H7 (cell line): Measurements from ENCODE around the gene SLC26A9. TPM values are rescaled to one million over a fixed set of nuclear protein-coding genes. Genes with fewer than 3 reads are reported as not detected.
A peak's percentile ranks its signal among the peaks of the same experiment; 100 is the strongest.
"Not testable (repeated sequence)": the region's sequence is repeated elsewhere in the genome, so short reads cannot be mapped to it uniquely, and the experiment has no call there.

Experiments
- DNase-seq: peaks from one replicate; pipeline ENCODE4 v3.0.0; 2012
- H3K27me3 ChIP-seq: 2 replicates; pipeline ENCODE4 v1.6.0; 2011; ENCODE audit warnings: mild to moderate bottlenecking, low read length; ENCODE audit not compliant: control insufficient read depth, insufficient read depth
- H3K36me3 ChIP-seq: replicated peaks from 2 replicates; pipeline ENCODE4 v1.5.1; 2011; ENCODE audit warnings: low read length; ENCODE audit not compliant: control insufficient read depth, insufficient read depth
- H3K4me3 ChIP-seq: 2 replicates; pipeline ENCODE4 v1.5.1; 2011; ENCODE audit warnings: low read depth, mild to moderate bottlenecking, control low read depth, low read length, moderate library complexity; ENCODE audit not compliant: insufficient read depth
- total RNA-seq: library from RNA; depleted of rRNA; stranded (reverse); fragments of >200 nt; shearing (Covaris generic); gene quantifications from 2 replicates; pipeline ENCODE4 v1.2.3, GENCODE V29; 2014

The SLC26A9 gene
- total RNA-seq, 1 experiment from 2014 or later: not detected

DNA sequence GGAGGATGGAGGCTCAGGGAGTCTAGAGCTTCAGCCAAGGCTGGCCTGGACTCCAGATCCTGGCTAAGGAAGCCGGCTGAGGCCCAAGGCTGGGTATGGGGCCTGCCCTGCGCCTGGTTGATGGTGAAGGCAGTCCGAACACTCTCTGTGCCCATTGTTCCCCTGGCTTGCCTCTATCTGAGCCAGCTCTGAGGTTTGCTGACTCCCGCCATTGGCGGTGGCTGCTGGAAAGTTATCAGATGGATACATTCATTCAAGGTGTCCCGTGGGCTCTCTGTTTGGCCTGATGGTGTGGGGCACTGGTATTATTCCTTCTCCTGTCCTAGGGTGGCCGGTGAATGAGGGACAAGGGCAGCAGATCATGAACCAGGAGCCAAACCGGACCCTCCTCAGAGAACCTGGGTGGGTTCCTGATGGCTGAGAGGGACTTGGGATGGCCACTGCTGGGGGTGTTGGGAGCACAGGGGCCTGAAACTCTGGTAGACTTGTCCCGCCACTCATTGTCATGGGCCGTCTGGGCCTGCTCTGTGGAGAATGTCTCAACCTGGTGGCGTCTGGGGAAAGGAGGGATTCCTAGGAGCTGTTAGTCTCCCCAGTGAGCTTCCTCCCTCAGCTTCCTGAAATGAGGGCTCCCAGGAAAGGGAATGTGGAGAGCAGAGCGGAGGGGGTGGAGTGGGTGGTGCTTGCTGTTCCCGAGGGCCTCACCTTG lies 22.2 kb downstream of the SLC26A9 start:
- DNase-seq: no peak
- H3K27me3 ChIP-seq: no peaks in the 10 kb centered on the region; the same call in 1 of the 2 replicates
- no peaks in the 10 kb centered on the region for H3K36me3 ChIP-seq
- no peak overlapping the region for H3K4me3 ChIP-seq

DNA sequence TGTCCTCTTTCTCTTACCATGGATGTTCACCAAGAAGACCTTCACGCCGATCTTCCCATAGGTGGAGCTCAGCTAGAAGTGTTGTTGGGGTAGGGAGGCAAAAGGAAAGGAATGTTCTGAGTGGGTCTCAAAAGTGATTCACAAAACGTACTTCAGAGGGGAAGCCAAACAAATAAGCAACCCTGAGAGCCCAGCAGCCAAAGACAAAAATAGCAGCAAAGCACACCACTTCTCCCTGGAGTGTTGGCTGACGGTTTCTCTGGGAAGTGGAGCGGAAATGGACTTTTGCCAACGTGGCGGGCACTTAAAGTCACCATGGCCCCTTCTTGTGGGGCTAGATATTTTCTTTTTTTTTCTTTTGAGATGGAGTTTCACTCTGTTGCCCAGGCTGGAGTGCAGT lies 23.1 kb downstream of the SLC26A9 start:
- H3K36me3 ChIP-seq: no peaks in the 10 kb centered on the region
- peak; percentile 2 for DNase-seq
- H3K4me3 ChIP-seq: no peak overlapping the region
- H3K27me3 ChIP-seq: no peaks in the 10 kb centered on the region; the same call in 1 of the 2 replicates

DNA sequence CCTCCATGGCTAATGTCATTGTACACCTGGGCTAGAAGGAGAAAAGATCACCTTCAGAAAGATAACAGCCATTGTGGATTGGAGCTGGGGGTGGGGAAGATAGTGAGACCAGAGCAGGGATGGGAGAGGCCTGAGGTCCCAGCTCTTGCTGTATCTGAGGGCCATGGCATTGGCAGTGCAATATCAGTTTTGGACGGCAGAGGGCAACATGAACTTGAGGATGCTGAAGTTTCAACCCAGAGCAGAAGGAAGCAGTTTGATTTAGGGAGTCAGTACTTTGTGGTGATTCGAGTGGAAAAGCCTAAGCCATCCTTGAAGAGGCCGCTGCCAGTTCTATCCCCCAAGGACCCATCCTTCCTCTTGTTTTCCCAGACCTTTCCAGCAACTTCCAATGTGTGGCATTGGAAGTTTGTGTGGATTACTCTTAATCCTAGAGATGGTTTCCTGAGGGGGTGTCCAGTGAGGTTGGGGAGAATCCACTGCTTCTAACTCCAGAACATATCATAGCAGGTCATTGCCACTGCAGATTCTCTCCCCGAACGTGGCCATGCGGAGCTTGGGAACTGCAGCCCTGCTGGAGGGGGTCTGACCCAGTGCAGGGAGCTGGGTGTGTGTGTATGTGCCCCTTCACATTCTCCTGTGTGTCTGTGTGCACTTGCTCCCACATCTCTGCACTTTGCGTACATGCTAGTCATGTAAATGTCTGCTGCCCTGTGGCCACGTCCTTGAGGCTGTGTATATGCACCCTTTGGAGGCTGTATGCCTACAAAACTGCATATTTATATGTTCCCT lies 24.1 kb downstream of the SLC26A9 start:
- Histone ChIP-seq H3K27me3 (no peaks in the 10 kb centered on the region; the same call in 1 of the 2 replicates), H3K4me3 (no peak overlapping the region), H3K36me3 (no peaks in the 10 kb centered on the region)
- DNase-seq: peak; percentile 87

DNA sequence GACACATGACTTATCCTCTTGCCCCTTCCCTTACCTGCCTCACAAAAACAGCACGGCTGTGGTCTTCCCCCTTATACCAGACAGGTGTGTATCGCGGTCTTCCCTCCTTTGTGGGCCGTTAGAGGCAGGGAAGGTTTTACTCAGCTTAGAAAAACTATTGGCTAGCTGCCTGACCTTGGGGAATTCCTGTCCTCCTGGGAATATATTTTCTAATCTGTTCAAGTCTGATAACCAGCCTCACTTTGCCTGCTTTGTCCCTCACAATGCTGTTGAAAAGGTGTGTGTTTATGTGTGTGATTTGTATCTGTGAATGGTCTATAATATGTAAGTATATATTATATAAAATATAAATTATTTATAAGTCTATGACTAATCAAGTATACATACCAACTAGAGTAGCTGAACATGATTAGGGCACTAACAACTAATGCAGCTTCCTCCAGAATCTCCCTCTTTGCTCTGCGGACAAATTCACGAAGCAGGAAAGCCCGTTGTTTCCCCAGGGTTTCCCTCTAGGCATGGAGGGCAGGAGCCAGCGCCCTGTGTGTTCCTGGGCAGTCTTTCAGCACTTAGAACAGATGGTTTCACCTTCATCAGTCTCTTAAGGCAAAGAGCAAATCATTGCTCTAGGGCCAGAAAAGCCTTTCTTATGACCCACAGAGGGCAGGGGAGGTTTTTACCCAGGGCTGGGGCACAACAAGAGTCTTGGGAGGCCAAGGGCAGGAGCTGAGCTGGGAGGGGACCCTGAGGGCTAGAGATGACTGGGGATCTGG lies 25.6 kb downstream of the SLC26A9 start:
- Histone ChIP-seq H3K27me3 (no peaks in the 10 kb centered on the region; the same call in 1 of the 2 replicates), H3K4me3 (no peak overlapping the region), H3K36me3 (no peaks in the 10 kb centered on the region)
- DNase-seq: peak; percentile 6

DNA sequence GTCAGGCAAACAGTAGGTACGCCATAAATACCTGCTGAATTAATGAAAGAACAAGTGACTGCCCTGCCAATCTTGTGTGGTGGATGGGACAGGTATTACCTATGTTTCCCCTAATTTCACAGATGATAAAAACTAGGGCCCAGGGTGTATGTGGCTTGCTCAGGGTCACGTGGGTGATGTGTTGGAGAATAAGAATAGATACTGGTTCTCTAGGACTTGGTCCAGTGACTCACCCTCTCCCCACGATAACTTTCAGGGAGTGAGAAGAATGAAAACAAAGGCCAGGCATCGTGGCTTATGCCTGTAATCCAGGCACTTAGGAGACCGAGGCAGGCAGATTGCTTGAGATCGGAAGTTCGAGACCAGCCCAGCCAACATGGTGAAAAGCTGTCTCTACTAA lies 26.7 kb downstream of the SLC26A9 start:
- Histone ChIP-seq H3K4me3 (no peak overlapping the region), H3K27me3 (no peaks in the 10 kb centered on the region; the same call in 1 of the 2 replicates), H3K36me3 (no peaks in the 10 kb centered on the region)
- DNase-seq: no peak

DNA sequence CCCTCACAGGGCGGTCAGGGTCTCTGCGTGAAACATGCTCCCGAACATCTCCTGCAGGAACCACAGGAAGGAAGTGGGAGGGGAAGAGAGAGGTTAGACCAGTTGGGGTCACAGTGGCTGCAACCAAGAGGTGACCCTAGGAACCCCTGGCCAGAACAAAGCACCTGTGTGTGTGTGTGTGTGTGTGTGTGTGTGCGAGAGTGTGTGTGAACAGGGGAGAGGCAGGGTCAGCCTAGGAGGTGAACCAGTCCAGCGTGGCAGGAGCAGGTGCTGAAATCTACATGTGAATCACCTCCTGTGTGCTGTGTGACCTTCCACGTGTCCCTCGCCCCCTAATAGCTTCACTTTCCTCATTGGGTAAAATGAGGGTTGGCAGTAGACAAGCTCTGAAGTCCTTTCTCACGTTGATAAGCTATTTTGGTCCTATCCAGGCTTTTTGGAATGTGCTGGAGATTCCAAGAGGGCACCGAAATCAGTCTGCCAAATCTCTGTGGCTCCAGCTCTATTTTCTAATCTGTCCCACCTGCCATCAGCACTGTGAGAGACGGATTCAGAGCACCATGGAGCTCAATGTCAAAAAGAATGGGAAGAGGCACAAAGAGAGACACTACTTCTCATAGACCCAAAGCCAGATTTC lies 27.8 kb downstream of the SLC26A9 start:
- DNase-seq: peak; percentile 9
- Histone ChIP-seq H3K4me3 (no peak overlapping the region), H3K36me3 (no peaks in the 10 kb centered on the region), H3K27me3 (no peaks in the 10 kb centered on the region; the same call in 1 of the 2 replicates)

DNA sequence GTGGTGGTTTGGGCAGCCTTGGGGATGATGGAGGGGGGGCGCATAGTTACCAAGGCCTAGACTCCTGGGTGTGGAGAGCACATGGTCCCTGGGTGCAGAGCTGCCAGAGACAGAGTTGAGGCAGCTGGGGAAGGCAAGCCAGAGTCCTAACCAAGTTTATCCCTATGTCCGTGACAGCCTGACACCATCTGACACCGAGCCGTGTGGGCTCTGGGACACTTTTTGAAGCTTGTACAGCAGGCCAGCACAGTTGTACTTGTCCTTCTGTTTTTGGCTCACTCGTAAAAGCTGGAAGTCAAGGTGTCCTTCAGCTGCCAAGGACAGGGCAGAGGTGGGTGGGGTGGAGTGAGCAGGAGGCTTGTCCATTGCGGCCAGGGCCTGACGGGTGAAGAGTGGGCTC lies 28.5 kb downstream of the SLC26A9 start:
- Histone ChIP-seq H3K36me3 (no peaks in the 10 kb centered on the region), H3K4me3 (no peak overlapping the region), H3K27me3 (no peaks in the 10 kb centered on the region)
- DNase-seq: no peak

DNA sequence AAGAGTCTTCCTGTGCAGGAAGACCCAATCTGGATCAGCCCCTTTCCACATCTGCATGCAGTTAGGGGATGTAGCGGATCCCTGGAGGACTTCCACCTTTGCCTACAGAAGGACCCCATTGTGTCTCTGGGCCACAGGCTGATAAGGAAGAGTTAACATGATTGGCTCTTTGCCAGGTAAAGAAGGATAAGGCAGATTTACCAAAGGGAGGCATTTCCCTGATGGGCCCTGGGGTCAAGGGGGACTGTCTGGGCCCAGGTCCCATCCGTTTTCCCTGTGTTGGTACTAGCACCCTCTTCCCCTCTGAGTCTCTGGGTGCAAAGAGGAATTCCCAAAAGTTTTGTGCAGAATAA lies 29.1 kb downstream of the SLC26A9 start:
- Histone ChIP-seq H3K36me3 (no peaks in the 10 kb centered on the region), H3K27me3 (no peaks in the 10 kb centered on the region), H3K4me3 (no peak overlapping the region)
- DNase-seq: no peak

DNA sequence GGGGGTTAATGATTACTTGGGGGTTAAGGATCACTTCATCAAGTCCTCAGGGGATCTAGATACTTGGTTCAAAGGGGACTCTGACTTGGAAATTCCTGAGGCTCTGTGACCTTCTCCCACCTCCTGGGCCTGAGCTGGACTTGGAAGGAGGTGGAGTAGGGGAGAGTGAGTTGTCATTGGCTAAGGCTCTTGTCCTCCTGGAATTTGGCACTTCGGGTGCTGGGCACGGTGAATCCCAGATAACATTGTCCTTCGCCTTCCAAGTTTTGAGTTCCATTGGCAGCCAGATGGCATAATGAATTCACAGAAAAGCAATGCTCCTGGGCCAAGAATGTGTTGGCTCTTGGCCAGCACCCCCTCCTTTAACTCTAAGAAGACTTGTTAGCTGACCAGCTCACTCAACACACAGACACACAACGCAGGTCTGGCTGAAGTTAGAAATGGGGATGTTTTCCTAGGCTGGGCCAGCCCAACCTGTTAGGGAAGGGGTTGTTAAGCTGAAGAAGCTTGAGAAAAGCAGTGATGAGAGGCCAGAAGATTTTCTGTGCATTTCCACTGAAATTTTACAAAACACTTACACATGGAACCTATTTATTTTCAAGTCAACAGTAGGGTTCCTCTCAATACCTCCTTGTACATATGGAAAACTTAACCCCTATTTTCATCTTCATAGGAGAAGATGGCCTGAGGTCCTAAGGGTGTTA lies 29.7 kb downstream of the SLC26A9 start:
- H3K4me3 ChIP-seq: no peak overlapping the region
- no peak for DNase-seq

DNA sequence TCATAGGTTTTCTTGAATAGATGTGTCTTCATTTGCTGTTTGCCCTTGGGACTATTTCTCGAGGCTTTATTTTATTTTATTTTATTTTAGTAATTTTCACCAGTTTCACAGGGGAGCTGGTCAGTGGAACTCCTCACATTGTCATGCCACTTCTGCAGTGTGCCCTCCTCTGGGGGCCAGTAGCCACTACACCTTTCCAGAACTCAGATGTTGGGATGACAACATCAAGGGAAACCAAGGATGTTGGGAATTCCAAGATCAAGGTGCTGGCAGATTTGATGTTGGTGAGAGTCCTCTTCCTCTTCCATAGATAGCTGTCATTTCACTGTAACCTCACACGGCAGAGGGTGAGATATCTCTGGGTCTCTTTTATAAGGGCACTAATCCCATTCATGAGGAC lies 35.5 kb downstream of the SLC26A9 start:
- Histone ChIP-seq H3K4me3 (no peak overlapping the region), H3K36me3 (no peaks in the 10 kb centered on the region), H3K27me3 (no peaks in the 10 kb centered on the region)
- peak; percentile 43 for DNase-seq

More for the DNA sequence above, 29.7 kb downstream of the SLC26A9 start:
- Histone ChIP-seq H3K27me3 (no peaks in the 10 kb centered on the region), H3K36me3 (no peaks in the 10 kb centered on the region)

DNA sequence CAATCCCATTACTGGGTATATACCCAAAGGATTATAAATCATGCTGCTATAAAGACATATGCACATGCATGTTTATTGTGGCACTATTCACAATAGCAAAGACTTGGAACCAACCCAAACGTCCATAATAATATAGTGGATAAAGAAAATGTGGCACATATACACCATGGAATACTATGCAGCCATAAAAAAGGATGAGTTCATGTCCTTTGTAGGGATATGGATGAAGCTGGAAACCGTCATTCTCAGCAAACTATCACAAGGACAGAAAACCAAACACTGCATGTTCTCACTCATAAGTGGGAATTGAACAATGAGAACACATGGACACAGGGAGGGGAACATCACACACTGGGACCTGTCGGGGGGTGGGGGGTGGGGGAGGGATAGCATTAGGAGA lies 38.2 kb downstream of the SLC26A9 start:
- not testable (repeated sequence) for H3K36me3 ChIP-seq, H3K27me3 ChIP-seq, H3K4me3 ChIP-seq, DNase-seq

DNA sequence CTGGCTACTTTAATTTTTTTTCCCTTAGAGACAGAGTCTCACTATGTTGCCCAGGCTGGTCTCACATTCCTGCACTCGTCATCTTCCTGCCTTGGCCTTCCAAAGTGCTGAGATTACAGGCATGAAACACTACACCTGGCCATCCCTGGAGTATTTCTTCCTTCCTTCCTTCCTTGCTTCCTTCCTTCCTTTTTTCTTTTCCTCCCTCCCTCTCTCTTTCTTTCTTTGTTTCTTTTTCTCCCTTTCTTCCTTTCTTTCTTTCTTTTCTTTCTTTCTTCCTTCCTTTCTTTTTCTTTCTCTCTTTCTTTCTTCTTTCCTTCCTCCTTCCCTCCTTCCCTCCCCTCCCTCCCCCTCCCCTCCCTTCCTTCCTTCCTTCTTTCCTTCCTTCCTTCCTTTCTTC lies 46.9 kb downstream of the SLC26A9 start:
- DNase-seq: no peak
- H3K27me3 ChIP-seq: no peaks in the 10 kb centered on the region

DNA sequence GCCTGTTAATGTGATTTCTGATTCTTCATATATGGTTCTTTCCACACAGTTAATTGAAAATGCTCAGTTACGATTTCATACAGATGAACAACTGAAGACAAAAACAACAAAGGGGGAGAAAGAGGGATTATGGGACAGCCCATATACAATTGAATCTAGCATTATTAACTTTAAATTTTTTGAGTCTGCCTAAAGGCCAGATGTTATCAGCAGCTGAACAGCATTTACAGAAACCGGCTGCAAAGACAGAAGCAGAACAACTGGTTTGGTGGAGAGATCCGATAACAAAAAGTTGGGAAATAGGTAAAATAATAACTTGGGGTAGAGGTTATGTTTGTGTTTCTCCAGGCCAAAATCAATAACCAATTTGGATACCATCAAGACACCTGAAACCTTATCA lies 49.1 kb downstream of the SLC26A9 start:
- not testable (repeated sequence) for H3K4me3 ChIP-seq, H3K36me3 ChIP-seq, H3K27me3 ChIP-seq, DNase-seq

More for the DNA sequence above, 46.9 kb downstream of the SLC26A9 start:
- no peaks in the 10 kb centered on the region for H3K36me3 ChIP-seq
- no peak overlapping the region for H3K4me3 ChIP-seq

DNA sequence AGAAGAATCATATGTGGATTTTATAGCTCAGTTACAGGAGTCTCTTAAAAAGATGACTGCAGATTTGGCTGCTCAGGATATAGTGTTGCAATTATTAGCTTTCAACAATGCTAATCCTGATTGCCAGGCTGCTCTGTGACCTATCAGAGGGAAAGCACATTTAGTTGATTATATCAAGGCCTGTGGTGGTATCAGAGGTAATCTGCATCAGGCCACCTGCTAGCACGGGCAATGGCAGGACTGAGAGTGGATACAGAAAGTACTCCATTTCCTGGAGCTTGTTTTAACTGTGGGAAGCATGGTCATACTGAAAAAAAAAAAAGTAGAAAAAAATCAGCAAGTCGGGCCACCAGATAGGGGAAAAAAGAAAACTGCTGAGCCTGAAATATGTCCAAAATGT lies 51.1 kb downstream of the SLC26A9 start:
- DNase-seq, H3K4me3 ChIP-seq, H3K36me3 ChIP-seq, H3K27me3 ChIP-seq: not testable (repeated sequence)
